Measurements from ENCODE around the gene RNASE11.
A peak's percentile ranks its signal among the peaks of the same experiment; 100 is the strongest.

The RNASE11 gene

DNA sequence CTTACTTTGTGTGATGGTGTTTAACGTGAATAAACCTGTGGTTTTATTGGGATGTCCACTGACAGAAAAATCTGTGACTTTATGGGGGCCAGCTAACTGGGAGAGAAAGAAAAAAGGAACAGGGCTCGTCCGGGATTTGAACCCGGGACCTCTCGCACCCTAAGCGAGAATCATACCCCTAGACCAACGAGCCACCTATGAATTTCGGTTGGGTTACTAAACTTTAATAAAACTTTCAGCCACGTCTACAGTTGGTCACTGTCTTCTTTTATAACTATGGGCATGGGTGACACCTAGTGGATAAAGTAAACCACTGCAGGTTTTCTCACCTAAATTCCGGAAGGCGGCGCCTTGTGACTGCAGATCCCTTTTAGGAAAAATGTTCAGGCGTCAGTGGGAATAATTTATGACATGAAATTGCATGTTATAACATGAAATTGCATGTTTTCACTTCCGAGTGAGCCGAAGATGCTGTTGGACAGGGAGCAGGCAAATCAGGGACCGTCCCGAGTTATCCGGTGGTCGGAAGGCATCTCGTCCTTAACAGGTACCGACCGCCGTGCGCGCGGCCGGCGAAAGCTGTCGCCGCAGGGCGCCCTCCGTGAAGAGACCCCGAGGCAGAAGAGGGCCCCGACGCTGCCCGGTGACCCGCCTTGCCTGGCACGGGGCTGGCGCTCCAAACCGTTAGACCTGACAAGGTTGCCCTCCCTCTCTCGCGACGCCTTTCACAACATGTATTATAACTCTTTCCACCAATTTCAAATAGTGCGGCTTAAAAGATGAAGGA is 21.6 kb upstream of the RNASE11 start:
- peaks cover 25% of the 10 kb centered on the region for H3K27me3 ChIP-seq (ENCODE audit: control insufficient read depth, low read length)
- H4K20me1 ChIP-seq (ENCODE audit: control insufficient read depth, insufficient read depth, low read depth, low read length), result 0 out of 2 replicates have a peak, but pooled peaks cover 4% of the 10 kb centered on the region
- H3K9me3 ChIP-seq (ENCODE audit: control insufficient read depth, insufficient read depth, low read length), result no peaks in the 10 kb centered on the region
- peak overlapping the region; percentile 79 for H3K4me3 ChIP-seq (ENCODE audit: low read length)
- no peaks in the 10 kb centered on the region for H3K36me3 ChIP-seq (ENCODE audit: control insufficient read depth, low read length)
- H3K79me2 ChIP-seq (ENCODE audit: control insufficient read depth, low read length), result no peaks in the 10 kb centered on the region
- H3F3A ChIP-seq (ENCODE audit: control insufficient read depth, insufficient read depth), result peaks cover 19% of the 10 kb centered on the region
- peak overlapping the region; percentile 76 for H3K4me2 ChIP-seq (ENCODE audit: low read length)
- peaks cover 49% of the 10 kb centered on the region for H3K4me1 ChIP-seq (ENCODE audit: control insufficient read depth, low read length)
- H3K9me2 ChIP-seq (replicated peaks; ENCODE audit: control insufficient read depth, low read length), result no peaks in the 10 kb centered on the region
- TF ChIP-seq, protein P1, sequence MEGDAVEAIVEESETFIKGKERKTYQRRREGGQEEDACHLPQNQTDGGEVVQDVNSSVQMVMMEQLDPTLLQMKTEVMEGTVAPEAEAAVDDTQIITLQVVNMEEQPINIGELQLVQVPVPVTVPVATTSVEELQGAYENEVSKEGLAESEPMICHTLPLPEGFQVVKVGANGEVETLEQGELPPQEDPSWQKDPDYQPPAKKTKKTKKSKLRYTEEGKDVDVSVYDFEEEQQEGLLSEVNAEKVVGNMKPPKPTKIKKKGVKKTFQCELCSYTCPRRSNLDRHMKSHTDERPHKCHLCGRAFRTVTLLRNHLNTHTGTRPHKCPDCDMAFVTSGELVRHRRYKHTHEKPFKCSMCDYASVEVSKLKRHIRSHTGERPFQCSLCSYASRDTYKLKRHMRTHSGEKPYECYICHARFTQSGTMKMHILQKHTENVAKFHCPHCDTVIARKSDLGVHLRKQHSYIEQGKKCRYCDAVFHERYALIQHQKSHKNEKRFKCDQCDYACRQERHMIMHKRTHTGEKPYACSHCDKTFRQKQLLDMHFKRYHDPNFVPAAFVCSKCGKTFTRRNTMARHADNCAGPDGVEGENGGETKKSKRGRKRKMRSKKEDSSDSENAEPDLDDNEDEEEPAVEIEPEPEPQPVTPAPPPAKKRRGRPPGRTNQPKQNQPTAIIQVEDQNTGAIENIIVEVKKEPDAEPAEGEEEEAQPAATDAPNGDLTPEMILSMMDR (IDR thresholded peaks at IDR 0.05; ENCODE audit: low read depth, low read length, poor library complexity, severe bottlenecking), result peak; percentile 93
- no peak for TF ChIP-seq EZH2phosphoT487 (IDR thresholded peaks at IDR 0.05; ENCODE audit: borderline replicate concordance, low read length)
- H3K27ac ChIP-seq (ENCODE audit: low read depth, low read length), result no peak overlapping the region

- Histone ChIP-seq H3K4me1 (ENCODE audit: control insufficient read depth, low read length) (peaks cover 40% of the 10 kb centered on the region), H3K27me3 (ENCODE audit: control insufficient read depth, low read length) (peaks cover 25% of the 10 kb centered on the region), H3K9me3 (ENCODE audit: control insufficient read depth, insufficient read depth, low read length) (no peaks in the 10 kb centered on the region), H3F3A (ENCODE audit: control insufficient read depth, insufficient read depth) (peaks cover 19% of the 10 kb centered on the region), H3K36me3 (ENCODE audit: control insufficient read depth, low read length) (no peaks in the 10 kb centered on the region), H3K4me2 (ENCODE audit: low read length) (peak overlapping the region; percentile 76), H3K27ac (ENCODE audit: low read depth, low read length) (no peak overlapping the region), H3K9me2 (replicated peaks; ENCODE audit: control insufficient read depth, low read length) (no peaks in the 10 kb centered on the region), H3K79me2 (ENCODE audit: control insufficient read depth, low read length) (no peaks in the 10 kb centered on the region), H4K20me1 (ENCODE audit: control insufficient read depth, insufficient read depth, low read depth, low read length) (0 out of 2 replicates have a peak, but pooled peaks cover 4% of the 10 kb centered on the region), H3K4me3 (ENCODE audit: low read length) (peak overlapping the region; percentile 79)
- no peak for TF ChIP-seq EZH2phosphoT487 (IDR thresholded peaks at IDR 0.05; ENCODE audit: borderline replicate concordance, low read length)
- TF ChIP-seq, protein P1 (IDR thresholded peaks at IDR 0.05; ENCODE audit: low read depth, low read length, poor library complexity, severe bottlenecking), result no peak
Measured at GRCh38 chr14:20608383-20609110, 20.7 kb upstream of the RNASE11 start.

GRCh38 chr14:20607617-20608016 is 19.8 kb upstream of the RNASE11 start:
- Histone ChIP-seq H3K36me3 (ENCODE audit: control insufficient read depth, low read length) (no peaks in the 10 kb centered on the region), H3K4me2 (ENCODE audit: low read length) (no peak overlapping the region), H3K27me3 (ENCODE audit: control insufficient read depth, low read length) (peaks cover 25% of the 10 kb centered on the region)

More at GRCh38 chr14:20607617-20608016, 19.8 kb upstream of the RNASE11 start:
- H3K9me3 ChIP-seq (ENCODE audit: control insufficient read depth, insufficient read depth, low read length), result no peaks in the 10 kb centered on the region
- H3K4me1 ChIP-seq (ENCODE audit: control insufficient read depth, low read length), result peaks cover 32% of the 10 kb centered on the region
- H3K9me2 ChIP-seq (replicated peaks; ENCODE audit: control insufficient read depth, low read length), result no peaks in the 10 kb centered on the region
- TF ChIP-seq, protein P1 (IDR thresholded peaks at IDR 0.05; ENCODE audit: low read depth, low read length, poor library complexity, severe bottlenecking), result no peak
- TF ChIP-seq EZH2phosphoT487 (IDR thresholded peaks at IDR 0.05; ENCODE audit: borderline replicate concordance, low read length), result no peak
- peaks cover 14% of the 10 kb centered on the region for H3F3A ChIP-seq (ENCODE audit: control insufficient read depth, insufficient read depth)
- H3K27ac ChIP-seq (ENCODE audit: low read depth, low read length), result no peak overlapping the region
- H3K4me3 ChIP-seq (ENCODE audit: low read length), result no peak overlapping the region
- H4K20me1 ChIP-seq (ENCODE audit: control insufficient read depth, insufficient read depth, low read depth, low read length), result no peaks in the 10 kb centered on the region
- H3K79me2 ChIP-seq (ENCODE audit: control insufficient read depth, low read length), result no peaks in the 10 kb centered on the region
